Right renal cortex interstitium (tissue), 3 donors: ENCODE data around the gene PPP2R5C. TPM values are rescaled to one million over a fixed set of nuclear protein-coding genes. Genes with fewer than 3 reads are reported as not detected.

ENCODE experiments used
- DNase-seq, 3 donors: peaks; one replicate each; pipeline ENCODE4 v3.0.0-alpha.2; 2013; ENCODE audit warnings: low read depth in 3 of 3, low spot score in 2 of 3
- polyA plus RNA-seq, 3 donors: library from polyadenylated mRNA; unstranded; fragments of 120-200 nt; gene quantifications; one replicate each; pipeline ENCODE4 v1.2.1, GENCODE V29; 2013; ENCODE audit not compliant: insufficient read length in 3 of 3

PPP2R5C gene
- polyA plus RNA-seq, 3 donors = 105 to 114 (median 106) TPM

DNA sequence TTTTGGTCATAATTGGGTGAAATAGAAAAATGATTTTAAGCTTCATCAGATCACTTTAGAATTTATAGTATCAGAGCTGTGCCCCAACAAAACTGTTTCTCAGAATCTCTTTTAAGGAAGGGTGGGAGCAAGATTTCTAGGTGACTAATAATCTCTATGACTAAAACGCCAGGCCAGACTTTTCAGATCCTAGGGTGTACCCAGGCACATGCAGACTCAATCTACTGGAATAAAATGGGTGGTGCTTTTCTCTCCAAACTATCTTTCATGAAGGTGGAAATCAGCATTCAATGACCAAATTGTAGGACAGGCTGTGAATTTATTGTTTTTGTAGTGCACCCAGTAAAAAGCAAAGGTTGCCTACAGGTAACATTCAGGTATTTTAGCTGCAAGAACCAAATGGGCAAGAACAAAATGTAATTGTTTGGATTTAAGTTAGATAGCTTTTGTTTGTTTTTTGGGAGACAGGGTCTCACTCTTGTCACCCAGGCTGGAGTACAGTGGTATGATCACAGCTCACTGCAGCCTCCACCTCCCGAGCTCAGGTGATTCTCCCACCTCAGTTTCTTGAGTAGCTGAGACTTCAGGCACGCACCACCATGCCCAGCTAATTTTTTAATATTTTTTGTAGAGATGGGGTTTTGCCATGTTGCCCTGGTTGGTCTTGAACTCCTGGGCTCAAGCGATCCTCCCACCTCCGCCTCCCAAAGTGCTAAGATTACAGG is 49.5 kb downstream of the PPP2R5C start:
- no peak for DNase-seq

DNA sequence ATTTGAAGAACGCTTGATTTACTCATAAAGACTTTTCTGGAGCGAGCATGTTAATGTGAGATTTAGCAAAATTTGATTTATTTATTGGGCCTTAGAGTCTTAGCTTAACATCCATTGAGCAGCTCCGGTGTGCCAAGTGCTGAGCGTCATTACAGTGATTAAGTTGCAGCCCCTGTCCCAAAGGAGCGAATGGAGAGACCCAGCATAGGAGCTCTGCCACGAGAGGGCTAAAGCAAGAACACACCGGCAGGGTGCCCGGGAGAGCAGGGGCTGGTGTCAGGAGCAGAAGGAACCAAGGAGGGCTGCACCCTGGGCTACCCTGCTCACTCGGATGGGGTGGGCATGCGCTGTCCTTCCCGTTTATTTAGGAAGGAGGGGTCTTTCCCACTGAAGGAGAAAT is 50.6 kb downstream of the PPP2R5C start:
- DNase-seq = no peak

DNA sequence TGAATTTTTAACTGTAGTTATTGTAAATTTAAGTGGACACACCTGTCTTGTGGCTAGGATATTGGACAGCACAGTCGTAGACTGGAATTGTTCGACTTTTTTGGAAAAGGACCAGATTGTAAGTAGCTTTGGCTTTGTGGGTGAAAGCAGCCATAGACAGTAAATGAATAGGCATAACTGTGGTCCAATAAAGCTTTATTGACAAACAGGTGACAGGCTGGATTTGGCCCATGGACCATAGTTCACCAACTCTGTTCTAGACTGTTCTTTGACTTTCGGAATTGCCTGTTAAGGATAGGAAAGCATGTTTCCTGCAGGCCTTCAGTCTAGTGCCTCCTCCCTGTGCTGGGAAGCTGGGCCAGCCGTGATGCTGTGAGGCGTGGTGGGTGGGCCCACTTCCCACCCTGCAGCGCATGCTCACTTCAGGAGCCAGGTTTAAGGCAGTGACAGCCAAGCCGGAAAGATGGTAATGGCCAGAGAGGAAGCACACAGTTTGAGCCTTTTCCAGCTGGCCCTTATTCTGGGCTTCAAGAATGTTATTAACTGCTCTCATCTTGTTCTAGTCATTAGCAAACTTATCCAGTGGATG is 51.8 kb downstream of the PPP2R5C start:
- DNase-seq = no peak

DNA sequence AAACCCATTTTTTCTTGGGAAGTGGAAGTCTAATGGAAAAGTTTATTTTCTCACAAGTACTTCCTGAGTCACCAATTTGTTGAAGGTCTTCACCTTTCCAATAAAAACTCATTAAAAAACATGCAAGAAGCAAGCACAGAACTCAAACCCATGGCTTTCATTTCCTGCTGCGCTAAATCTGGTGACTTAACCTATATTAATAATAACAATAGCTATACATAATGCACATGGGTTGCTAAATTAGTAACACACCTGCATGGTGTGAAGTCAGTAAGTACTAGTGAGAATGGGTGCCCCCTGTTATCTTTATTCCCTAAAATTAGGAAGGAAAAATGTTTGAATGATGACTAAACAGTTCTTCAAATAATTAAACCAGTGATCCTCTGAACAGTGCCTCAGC is 52.3 kb downstream of the PPP2R5C start:
- no peak for DNase-seq

DNA sequence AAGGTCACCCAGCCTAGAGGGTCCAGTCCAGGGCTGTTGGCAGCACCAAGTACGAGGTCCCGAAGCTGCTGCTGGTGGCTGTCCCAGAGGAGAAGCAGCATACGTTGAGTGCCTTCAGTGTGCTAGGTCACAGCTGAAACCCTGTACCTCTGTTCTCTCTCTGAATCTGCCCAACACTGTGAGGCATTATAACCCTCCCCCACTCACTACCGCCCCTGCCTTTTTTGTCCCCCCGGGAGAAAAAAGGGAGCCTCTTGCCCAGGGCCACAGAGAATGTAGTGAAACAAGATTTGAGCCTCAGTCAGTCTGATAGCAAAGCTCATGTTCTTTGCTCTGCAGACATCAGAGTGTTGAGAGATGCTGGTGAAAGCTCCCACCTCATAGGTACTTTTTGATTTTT is 53.4 kb downstream of the PPP2R5C start:
- DNase-seq = no peak

DNA sequence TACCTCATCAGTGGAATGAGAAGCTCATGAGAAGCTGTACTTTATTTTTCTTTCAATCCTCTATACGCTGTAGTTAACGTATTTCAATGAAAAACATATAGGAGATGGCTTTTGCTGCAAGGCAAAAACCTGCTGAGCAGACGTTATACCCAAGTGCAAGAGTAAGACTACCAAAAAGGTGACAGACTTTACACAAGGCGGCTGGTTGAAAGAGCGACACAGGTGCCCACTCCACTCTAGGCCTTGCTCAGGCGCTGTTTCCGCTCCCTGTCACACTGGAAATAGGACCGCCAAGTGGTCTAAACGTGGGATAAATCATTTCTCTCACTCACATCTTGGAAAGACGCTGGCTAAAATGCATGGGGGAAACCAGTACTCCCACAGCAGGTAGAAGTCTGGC is 54.5 kb downstream of the PPP2R5C start:
- DNase-seq = no peak

DNA sequence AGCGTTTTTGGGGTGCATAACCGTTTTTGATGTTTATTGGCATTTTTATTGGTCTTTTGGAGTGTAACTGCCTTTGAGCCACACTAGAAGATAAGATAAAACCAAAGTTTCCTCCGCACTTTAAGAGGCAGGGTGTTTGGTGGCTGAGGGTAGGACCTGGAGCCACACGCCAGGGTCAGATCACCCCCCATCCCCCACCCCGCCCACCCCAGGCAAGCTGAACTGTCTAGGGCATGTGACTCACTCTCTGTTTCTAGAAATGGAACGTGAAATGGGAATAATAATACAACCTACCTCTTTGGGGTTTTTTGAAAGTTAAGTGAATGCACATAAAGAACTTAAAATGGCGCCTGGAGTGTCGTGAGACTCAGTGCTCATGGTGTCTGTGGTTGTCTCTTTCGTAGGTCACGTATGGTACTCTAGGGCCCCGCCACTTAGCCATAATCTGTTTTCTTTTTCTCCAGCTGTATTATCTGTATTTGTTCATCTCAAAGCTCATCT is 56.0 kb downstream of the PPP2R5C start:
- no peak for DNase-seq

DNA sequence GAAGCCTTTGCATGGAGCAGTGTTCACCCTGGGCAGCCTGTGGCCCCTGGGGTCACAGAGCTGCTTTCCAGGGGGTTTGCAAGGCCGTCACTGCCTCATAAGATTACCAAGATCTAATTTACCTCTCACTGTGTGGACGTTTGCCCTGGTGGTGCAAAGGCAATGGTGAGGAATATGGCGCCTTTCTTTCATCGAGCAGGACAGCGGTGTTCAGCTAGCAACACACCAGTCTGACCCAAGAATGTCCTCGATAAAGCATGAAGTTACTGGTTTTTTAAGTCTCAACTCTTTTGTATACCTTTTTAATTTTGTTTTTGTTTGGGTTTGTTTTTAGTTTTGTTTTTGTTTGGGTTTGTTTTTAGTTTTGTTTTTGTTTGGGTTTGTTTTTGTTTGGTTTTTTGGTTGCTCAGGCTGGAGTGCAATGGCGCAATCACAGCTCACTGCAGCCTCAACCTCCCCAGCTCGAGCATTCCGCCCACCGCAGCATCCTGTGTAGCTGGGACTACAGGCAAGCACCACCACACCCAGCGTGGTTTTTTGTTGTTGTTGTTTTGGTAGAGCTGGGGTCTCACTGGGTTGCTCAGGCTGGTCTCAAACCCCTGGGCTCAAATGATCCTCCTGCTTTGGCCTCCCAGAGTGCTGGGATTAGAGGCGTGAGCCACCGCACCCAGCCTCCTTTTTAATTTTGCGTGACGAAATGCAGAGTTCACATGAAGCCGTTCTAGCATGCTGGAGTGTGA is 57.9 kb downstream of the PPP2R5C start:
- no peak for DNase-seq

DNA sequence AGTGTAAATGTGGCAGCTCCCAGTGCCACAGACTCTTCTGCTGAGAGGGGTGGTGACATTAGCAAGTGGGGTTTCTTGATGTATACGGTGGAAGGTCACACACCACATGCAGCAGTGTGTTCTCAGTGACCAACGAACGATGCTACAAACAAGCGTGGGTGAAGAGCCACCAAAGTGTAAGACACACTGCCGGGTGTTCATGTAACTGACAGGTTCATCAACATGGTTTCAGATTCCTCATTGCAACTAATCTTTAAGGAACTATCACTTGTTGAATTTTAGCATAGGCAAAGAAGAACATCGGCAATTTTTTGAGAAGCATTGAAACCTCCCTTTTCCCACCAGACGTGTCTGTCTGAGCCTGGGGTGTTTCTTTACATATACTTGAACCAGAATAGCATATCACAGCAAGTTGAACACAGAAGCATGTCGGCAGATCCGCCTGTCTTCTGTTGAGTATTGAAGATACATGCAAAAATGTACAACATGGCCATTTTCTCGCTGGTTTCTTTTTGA is 58.8 kb downstream of the PPP2R5C start:
- DNase-seq = no peak

DNA sequence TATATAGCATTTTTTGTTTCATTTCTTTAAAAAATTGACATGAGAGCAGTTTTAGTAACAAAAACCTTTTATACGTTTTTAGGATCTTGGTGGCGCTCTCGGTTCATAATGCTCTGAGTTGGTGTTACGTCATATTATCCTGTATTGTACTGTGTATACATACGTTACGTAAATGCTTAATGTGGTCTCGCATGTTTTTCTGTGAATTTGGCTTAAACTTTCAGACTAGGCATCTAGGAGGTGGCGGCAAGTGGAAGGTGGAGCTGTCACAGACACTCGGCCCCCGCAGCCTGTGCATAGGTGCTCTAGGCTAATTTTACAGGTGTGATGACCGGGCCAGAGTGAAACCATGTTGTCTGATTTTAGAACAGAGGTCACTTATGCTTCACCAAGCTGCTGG is 60.0 kb downstream of the PPP2R5C start:
- DNase-seq = no peak

DNA sequence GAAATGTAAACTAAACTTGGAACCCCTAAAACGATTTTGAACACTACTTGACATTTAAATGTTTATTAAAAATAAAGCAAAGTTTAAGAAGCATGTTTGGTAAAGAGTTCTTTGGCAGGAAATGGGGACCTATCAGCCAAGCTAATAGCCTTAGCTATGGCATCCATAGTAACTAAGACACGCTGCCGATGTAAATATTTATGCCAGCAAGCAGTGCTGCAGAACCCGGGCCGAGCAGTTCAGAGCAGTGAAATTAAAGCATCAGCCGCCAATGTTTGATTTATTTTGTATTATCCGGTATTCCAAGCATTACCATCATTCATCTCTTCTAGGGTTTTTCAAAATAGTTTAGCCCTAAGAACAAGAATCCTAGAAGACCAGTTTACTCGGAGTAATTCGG is 61.6 kb downstream of the PPP2R5C start:
- DNase-seq = no peak

DNA sequence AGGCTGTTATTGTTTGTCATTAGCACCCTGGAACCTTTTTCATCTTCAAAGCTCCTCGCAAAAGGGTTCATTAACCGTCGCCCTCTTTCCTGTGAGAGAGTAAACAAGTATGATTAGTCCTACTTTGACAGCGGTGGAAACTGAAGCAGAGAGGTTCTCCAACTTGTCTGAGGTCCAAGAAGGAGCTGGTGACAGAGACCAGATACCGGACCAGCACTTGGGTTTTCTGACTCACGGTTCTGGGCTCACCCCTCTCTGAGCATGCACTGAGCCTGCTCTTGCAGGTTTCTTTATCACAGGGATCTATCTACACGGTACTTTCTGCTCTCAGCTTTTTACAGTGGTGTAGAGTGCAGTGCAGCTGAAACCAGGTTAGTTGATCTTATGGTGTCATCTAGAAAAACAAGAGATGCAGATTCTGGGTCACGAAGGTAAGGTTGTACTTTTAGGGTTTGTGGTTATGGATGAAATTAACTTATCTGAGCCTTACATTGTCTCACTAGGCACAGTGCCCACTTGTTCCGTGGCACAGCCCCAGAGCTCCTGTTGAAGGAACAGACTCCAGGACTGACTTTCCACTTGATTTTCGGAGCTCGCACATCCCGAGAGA is 62.1 kb downstream of the PPP2R5C start:
- DNase-seq = no peak

DNA sequence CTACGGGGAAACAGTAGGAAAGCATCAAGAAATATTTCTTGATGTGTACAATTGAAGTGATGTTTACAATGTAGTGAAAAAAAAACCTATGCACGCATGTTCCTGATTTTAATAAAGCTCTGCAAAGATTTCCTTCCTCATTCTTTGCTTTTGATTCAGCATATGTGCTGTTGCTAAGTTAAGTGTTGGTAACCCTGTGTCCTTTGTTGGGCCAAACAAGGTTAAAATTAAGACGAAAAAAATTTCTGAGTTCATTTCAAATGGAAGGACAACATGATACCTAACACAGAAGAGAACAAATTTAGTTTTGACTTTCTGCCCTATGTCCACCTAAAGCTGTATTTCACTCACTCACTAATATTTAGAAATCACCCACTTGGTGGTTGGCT is 62.8 kb downstream of the PPP2R5C start:
- no peak for DNase-seq

DNA sequence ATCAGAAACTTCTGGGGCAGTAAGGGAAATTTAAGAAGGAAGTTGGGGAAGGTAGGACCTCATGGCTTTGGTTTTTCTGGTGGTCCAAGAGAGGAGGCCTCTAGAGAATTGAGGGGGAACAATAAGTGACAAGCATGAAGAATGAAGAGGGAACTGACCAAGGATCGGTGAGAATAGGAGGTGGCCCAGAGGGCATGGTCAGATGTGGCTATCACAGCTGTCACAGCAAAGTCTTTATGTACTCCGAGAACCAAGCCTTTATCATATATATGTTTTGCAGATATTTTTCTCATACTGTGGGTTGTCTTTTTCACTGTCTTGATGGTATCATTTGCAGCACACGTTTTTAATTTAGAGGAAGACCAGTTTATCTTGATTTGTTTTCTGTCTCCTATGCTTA is 64.3 kb downstream of the PPP2R5C start:
- no peak for DNase-seq

DNA sequence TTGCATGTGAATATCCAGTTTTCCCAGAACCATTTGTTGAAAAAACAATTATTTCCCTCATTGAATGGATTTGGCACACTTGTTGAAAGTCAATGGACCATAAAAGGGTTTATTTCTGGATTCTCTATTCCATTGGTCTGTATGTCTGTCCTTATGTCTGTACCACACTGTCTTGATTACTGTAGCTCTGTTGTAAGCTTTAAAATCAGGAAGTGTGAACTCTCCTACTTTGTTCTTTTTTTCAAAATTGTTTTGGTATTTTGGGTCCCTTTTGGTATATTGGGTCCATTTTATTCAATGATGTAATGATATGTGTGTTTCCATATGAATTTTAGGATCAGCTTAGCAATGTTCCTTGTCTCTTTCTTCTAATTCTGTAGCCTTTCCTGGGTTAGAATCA is 64.8 kb downstream of the PPP2R5C start:
- no peak for DNase-seq

DNA sequence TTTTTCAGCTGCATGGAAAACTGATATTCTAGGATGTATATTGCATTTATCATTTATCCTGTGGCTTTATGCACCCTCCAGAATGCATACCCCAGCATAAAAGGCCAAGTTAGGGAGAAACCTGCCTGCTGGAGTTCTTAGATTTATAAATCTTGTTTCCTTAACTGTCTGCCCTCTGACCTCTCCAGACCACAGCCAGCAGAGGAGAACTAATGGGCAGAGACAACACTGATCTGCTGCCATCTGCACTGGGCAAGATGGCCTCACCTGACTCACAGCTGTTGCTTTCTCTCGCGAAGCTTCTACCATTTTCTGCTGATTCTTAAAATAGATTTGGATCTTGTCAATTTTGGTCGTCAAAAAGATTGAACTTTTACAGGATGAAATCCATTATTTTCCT is 65.8 kb downstream of the PPP2R5C start:
- no peak for DNase-seq

DNA sequence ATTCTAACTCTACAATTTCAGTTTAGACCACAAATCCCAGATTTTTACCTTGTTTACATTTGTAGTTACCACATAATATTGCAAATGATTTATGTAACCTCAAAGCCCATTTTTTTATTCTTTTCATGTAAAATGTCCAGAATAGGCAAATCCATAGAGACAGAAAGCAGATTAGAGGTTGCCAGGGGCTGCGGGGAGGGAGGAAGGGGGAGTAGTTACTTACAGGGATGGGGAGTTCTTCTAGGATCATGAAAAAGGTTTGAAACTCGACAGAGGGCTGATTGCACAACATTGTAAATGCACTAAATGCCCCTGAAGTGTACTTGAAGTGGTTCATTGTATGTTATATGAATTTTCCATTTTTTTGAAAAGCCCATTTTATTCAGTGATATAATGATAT is 66.5 kb downstream of the PPP2R5C start:
- DNase-seq = no peak

DNA sequence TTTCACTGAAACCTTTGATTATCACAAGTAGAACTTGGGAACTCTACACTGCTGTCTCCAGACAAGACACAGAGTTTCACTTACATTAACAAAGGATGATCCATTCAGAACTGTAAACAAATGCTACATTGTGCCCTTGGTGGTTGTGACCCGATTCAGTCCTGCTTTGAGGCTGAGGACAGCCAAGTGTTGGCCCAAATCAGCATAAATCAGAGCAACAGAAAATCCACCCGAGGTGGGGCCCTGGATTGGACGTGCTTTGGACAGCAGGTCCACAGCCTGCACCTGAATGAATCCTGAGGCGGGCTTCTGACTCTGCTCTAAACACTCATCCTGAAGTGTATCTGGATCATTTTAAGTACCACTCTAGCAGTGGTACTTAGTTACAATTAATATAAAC is 68.8 kb downstream of the PPP2R5C start:
- DNase-seq = no peak

DNA sequence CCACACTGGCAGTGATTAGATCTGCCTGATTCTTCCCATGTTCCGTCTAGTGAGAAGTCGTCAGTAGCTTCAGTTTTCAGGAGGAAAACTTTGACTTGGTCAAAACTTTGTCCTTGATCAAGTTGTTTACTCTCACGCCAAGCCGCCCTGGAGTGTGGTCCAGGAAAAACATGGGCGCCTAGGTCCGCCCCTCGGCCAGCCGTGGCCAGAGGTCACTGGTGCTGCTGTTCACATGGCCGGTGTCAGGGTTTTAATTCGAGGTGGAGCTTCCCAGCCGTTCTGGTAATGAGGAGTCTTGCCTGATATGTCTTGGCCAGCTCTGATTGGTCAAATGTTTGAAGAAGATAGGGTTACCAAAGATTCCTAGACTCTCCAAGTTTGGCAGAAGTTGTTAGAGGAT is 71.5 kb downstream of the PPP2R5C start:
- no peak for DNase-seq

DNA sequence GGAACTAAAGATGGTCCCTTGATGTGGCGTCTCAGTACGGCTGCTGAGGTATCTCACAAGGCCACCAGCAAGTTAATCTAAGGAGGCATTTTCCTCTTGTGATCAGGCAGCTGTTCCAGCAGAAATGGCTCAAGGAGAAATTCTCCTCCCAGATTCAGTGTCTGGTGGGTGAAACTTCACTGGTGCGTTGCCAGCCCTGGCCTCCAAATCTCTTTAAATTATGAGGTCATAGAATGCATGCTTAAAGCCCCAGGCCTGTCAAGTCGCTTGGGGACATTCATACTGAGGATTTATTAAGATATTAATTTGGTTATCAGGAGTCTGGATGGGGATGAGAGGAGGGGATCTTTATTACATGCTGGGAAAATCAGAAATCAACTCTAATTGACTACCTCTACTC is 72.9 kb downstream of the PPP2R5C start:
- no peak for DNase-seq

DNA sequence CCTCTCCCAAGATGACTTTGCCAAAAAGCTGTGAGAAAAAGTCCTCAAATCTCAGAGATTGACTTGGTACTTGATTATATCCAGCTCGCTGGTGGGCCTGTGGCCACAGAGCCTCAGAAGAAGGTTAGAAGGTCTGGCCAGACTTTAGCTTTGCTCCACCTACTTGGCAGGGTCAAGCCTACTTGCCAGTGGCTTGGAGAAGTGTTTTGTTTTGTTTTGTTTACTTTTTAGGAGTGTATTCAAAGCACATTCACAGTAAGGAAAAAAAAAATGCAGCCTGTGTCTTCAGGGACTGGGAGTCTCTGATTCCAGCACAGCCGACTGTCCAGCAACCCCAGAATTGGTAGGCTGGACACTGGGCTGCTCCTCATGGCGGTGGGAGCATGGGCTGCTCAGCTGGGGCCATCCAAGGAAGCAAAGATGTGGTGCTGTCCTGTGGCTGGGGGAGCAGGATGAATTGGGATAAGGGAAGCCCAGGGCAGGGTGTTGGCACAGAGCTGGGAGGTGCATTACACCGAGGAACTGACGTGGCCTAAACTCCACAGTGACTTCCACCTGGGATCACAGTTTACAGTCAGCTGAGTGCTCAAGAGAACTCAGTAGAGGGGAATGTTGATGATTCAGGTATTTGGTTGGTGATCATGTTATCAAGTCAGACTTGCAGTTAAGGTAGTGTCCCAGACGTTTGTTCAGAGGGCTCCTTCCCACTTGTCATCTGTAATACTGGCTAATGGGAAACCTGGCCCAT is 73.5 kb downstream of the PPP2R5C start:
- no peak for DNase-seq
